K562 (cell line): ENCODE data around the gene NAALAD2. TPM values are rescaled to one million over a fixed set of nuclear protein-coding genes. Genes with fewer than 3 reads are reported as not detected.

ENCODE experiments used
- ASH1L ChIP-seq: fragments of 450-650 bp; IDR thresholded peaks from 2 replicates; pipeline ENCODE4 v1.6.1; 2018; ENCODE audit warnings: borderline replicate concordance, mild to moderate bottlenecking, low read depth; ENCODE audit not compliant: partially characterized antibody
- ATF1 ChIP-seq, 2 experiments: fragments of 450-650 bp in 1 of 2; IDR thresholded peaks; 2 replicates each; pipeline ENCODE4 v1.6.1; 2016; ENCODE audit warnings: missing compliant biosample characterization in 1 of 2, missing genetic modification characterization in 1 of 2
- ATF7 ChIP-seq: fragments of 450-650 bp; IDR thresholded peaks from 2 replicates; pipeline ENCODE4 v1.7.1; 2014; ENCODE audit warnings: mild to moderate bottlenecking, moderate library complexity
- CBX3 ChIP-seq, 2 experiments: IDR thresholded peaks; 1 replicate in 1 of 2; 2 replicates in 1 of 2; pipeline ENCODE4 v1.6.1; 2012; ENCODE audit warnings: inconsistent platforms in 2 of 2, low read length in 2 of 2, borderline replicate concordance in 1 of 2, control low read depth in 1 of 2
- CREM ChIP-seq: IDR thresholded peaks from 2 replicates; pipeline ENCODE4 v1.6.1; 2014; ENCODE audit warnings: antibody characterized with exemption, low read depth
- CXXC5 ChIP-seq: fragments of 250-450 bp; sonication (Bioruptor Pico); IDR thresholded peaks from 2 replicates; pipeline ENCODE4 v1.8.0; 2022; ENCODE audit warnings: inconsistent platforms, mild to moderate bottlenecking, moderate library complexity
- IRF2 ChIP-seq: sonication (generic); formaldehyde crosslinking; IDR thresholded peaks from 2 replicates; pipeline ENCODE4 v1.8.1; 2022; ENCODE audit warnings: mild to moderate bottlenecking, missing genetic modification reagents
- MBD2 ChIP-seq: sonication (generic); IDR thresholded peaks from 2 replicates; pipeline ENCODE4 v1.6.1; 2016; ENCODE audit warnings: low read depth, borderline replicate concordance
- MCM3 ChIP-seq: fragments of 450-650 bp; IDR thresholded peaks from 2 replicates; pipeline ENCODE4 v1.6.1; 2016
- RHOXF2B ChIP-seq: fragments of 250-450 bp; sonication (Bioruptor Pico); conservative IDR thresholded peaks from 2 replicates; pipeline ENCODE4 v1.5.1; 2021
- SRSF3 ChIP-seq: fragments of 200-400 bp; formaldehyde crosslinking; IDR thresholded peaks from 2 replicates; pipeline ENCODE4 v1.6.1; 2016; ENCODE audit warnings: mild to moderate bottlenecking, low read length, moderate library complexity; ENCODE audit not compliant: insufficient read depth
- TFAM ChIP-seq: fragments of 250-450 bp; sonication (Bioruptor Pico); conservative IDR thresholded peaks from 2 replicates; pipeline ENCODE4 v1.5.0; 2021; ENCODE audit warnings: mild to moderate bottlenecking, moderate library complexity
- ZNF77 ChIP-seq: fragments of 250-450 bp; sonication (Bioruptor Pico); IDR thresholded peaks from 2 replicates; pipeline ENCODE4 v1.5.0; 2020
- polyA plus RNA-seq, 8 experiments: library from polyadenylated mRNA; depleted of rRNA in 4 of 8; stranded (reverse) in 5 of 8; unstranded in 3 of 8; fragments of >200 nt; fragmentation: Nextera tagmentation in 2 of 8; fragmentation: Illumina TruSeq in 1 of 8; extraction: Ambion mirVana in 2 of 8; extraction: Trizol in 1 of 8; gene quantifications; 2 replicates each; pipeline versions ENCODE4 v1.2.1 to v1.2.3, GENCODE V29; 2011 to 2014; ENCODE audit warnings: inconsistent platforms in 1 of 8, missing spikeins in 1 of 8
- total RNA-seq, 7 experiments: library from RNA; depleted of rRNA in 6 of 7; stranded (reverse); fragments of >200 nt in 6 of 7; fragmentation: Illumina TruSeq in 2 of 7; extraction: Trizol in 2 of 7; gene quantifications; 2 replicates each; pipeline versions ENCODE4 v1.2.1 to v1.2.3, GENCODE V29; 2011 to 2021; ENCODE audit warnings: low replicate concordance in 1 of 7
- TF ChIP-seq, protein P1 (sequence below), 2 experiments: fragments of 200-800 bp in 1 of 2; sonication (Bioruptor generic) in 1 of 2; sonication (generic) in 1 of 2; formaldehyde crosslinking in 1 of 2; IDR thresholded peaks in 1 of 2; conservative IDR thresholded peaks in 1 of 2; 2 replicates each; pipeline versions ENCODE4 v1.5.0 to v1.6.1; 2016 to 2020; ENCODE audit warnings: missing compliant biosample characterization in 1 of 2, missing genetic modification characterization in 1 of 2, missing genetic modification reagents in 1 of 2
- TF ChIP-seq, protein P2 (sequence below): fragments of 200-800 bp; sonication (Bioruptor generic); IDR thresholded peaks from 2 replicates; pipeline ENCODE4 v1.6.1; 2017; ENCODE audit warnings: missing genetic modification characterization, missing compliant biosample characterization
- TF ChIP-seq, protein P3 (sequence below): fragments of 250-450 bp; sonication (Bioruptor Pico); IDR thresholded peaks from 2 replicates; pipeline ENCODE4 v1.5.1; 2021; ENCODE audit warnings: mild to moderate bottlenecking
- TF ChIP-seq, protein P4 (sequence below): sonication (generic); formaldehyde crosslinking; IDR thresholded peaks from 2 replicates; pipeline ENCODE4 v1.8.1; 2023; ENCODE audit warnings: mild to moderate bottlenecking, missing genetic modification reagents
- TF ChIP-seq, protein P5 (sequence below): sonication (generic); formaldehyde crosslinking; IDR thresholded peaks from 2 replicates; pipeline ENCODE4 v1.8.0; 2022; ENCODE audit warnings: mild to moderate bottlenecking, missing genetic modification reagents

NAALAD2 gene
- total and polyA plus RNA-seq, 9 of the 15 experiments (the other 6 are each of a cell fraction or from before 2014, with no cell fraction given), result 0.05 to 0.24 (median 0.12) TPM

DNA sequence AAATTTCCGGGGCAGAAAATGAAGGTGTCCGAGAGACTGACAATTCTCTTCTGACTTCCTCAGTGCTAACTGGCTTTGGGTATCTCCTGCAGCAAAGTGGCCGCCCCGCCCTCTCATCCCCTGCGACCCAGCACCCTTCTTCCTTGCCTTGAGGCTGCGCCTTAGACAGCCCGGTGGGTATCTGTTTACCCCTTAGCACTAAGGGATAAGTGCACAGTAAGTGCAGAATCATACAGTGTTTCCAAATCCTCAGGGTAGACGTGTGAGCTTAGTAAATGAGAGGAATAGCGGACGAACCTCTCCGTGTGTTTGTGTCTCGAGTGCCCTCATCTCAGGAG, 88.8 kb downstream of the NAALAD2 start (continued):
- TF ChIP-seq, protein P1, sequence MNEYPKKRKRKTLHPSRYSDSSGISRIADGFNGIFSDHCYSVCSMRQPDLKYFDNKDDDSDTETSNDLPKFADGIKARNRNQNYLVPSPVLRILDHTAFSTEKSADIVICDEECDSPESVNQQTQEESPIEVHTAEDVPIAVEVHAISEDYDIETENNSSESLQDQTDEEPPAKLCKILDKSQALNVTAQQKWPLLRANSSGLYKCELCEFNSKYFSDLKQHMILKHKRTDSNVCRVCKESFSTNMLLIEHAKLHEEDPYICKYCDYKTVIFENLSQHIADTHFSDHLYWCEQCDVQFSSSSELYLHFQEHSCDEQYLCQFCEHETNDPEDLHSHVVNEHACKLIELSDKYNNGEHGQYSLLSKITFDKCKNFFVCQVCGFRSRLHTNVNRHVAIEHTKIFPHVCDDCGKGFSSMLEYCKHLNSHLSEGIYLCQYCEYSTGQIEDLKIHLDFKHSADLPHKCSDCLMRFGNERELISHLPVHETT (CRISPR knock-in tag; conservative IDR thresholded peaks at IDR 0.05 in 1 of 2, IDR thresholded peaks at IDR 0.05 in 1 of 2), result no peak
- TF ChIP-seq, protein P2, sequence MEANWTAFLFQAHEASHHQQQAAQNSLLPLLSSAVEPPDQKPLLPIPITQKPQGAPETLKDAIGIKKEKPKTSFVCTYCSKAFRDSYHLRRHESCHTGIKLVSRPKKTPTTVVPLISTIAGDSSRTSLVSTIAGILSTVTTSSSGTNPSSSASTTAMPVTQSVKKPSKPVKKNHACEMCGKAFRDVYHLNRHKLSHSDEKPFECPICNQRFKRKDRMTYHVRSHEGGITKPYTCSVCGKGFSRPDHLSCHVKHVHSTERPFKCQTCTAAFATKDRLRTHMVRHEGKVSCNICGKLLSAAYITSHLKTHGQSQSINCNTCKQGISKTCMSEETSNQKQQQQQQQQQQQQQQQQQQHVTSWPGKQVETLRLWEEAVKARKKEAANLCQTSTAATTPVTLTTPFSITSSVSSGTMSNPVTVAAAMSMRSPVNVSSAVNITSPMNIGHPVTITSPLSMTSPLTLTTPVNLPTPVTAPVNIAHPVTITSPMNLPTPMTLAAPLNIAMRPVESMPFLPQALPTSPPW (CRISPR knock-in tag), result peak; percentile 30; the same call in 1 of the 2 replicates
- no peak for TF ChIP-seq IRF2 (CRISPR knock-in tag)
- no peak for TF ChIP-seq ZNF77 (CRISPR knock-in tag)
- TF ChIP-seq, protein P3, sequence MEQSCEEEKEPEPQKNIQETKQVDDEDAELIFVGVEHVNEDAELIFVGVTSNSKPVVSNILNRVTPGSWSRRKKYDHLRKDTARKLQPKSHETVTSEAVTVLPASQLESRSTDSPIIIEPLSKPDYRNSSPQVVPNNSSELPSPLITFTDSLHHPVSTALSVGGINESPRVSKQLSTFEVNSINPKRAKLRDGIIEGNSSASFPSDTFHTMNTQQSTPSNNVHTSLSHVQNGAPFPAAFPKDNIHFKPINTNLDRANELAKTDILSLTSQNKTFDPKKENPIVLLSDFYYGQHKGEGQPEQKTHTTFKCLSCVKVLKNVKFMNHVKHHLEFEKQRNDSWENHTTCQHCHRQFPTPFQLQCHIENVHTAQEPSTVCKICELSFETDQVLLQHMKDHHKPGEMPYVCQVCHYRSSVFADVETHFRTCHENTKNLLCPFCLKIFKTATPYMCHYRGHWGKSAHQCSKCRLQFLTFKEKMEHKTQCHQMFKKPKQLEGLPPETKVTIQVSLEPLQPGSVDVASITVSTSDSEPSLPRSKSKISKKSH (CRISPR knock-in tag), result no peak
- no peak for TF ChIP-seq CBX3 (IDR thresholded peaks at IDR 0.05; ENCODE audit: borderline replicate concordance in 1 of 2, low read length in 2 of 2)
- TF ChIP-seq ATF7, result 0 out of 2 replicates have a peak, but pooled peaks have one; percentile 7
- TF ChIP-seq, protein P4, sequence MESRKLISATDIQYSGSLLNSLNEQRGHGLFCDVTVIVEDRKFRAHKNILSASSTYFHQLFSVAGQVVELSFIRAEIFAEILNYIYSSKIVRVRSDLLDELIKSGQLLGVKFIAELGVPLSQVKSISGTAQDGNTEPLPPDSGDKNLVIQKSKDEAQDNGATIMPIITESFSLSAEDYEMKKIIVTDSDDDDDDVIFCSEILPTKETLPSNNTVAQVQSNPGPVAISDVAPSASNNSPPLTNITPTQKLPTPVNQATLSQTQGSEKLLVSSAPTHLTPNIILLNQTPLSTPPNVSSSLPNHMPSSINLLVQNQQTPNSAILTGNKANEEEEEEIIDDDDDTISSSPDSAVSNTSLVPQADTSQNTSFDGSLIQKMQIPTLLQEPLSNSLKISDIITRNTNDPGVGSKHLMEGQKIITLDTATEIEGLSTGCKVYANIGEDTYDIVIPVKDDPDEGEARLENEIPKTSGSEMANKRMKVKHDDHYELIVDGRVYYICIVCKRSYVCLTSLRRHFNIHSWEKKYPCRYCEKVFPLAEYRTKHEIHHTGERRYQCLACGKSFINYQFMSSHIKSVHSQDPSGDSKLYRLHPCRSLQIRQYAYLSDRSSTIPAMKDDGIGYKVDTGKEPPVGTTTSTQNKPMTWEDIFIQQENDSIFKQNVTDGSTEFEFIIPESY, result no peak
- no peak for TF ChIP-seq MCM3
- no peak for TF ChIP-seq SRSF3
- TF ChIP-seq MBD2, result no peak
- no peak for TF ChIP-seq CREM
- no peak for TF ChIP-seq ASH1L
- no peak for TF ChIP-seq TFAM (CRISPR knock-in tag)
- no peak for TF ChIP-seq RHOXF2B (CRISPR knock-in tag)
- TF ChIP-seq CXXC5 (CRISPR knock-in tag), result no peak
- TF ChIP-seq, protein P5, sequence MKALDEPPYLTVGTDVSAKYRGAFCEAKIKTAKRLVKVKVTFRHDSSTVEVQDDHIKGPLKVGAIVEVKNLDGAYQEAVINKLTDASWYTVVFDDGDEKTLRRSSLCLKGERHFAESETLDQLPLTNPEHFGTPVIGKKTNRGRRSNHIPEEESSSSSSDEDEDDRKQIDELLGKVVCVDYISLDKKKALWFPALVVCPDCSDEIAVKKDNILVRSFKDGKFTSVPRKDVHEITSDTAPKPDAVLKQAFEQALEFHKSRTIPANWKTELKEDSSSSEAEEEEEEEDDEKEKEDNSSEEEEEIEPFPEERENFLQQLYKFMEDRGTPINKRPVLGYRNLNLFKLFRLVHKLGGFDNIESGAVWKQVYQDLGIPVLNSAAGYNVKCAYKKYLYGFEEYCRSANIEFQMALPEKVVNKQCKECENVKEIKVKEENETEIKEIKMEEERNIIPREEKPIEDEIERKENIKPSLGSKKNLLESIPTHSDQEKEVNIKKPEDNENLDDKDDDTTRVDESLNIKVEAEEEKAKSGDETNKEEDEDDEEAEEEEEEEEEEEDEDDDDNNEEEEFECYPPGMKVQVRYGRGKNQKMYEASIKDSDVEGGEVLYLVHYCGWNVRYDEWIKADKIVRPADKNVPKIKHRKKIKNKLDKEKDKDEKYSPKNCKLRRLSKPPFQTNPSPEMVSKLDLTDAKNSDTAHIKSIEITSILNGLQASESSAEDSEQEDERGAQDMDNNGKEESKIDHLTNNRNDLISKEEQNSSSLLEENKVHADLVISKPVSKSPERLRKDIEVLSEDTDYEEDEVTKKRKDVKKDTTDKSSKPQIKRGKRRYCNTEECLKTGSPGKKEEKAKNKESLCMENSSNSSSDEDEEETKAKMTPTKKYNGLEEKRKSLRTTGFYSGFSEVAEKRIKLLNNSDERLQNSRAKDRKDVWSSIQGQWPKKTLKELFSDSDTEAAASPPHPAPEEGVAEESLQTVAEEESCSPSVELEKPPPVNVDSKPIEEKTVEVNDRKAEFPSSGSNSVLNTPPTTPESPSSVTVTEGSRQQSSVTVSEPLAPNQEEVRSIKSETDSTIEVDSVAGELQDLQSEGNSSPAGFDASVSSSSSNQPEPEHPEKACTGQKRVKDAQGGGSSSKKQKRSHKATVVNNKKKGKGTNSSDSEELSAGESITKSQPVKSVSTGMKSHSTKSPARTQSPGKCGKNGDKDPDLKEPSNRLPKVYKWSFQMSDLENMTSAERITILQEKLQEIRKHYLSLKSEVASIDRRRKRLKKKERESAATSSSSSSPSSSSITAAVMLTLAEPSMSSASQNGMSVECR (CRISPR knock-in tag), result no peak; the same call in 1 of the 2 replicates
- TF ChIP-seq ATF1 (CRISPR knock-in tag; IDR thresholded peaks at IDR 0.05), result no peak
- peak; percentile 42; the same call in 1 of the 2 replicates for TF ChIP-seq ATF1 (tag; IDR thresholded peaks at IDR 0.05)
